GM19023 (cell line): ENCODE data around the gene SIDT2.
"Not testable (repeated sequence)": the region's sequence is repeated elsewhere in the genome, so short reads cannot be mapped to it uniquely, and the experiment has no call there.

Experiments used
- ATAC-seq: cut with Tn5 transposase; IDR thresholded peaks from one replicate; pipeline ENCODE4 v1.9.1; 2021; ENCODE audit warnings: mild to moderate bottlenecking, moderate library complexity; ENCODE audit not compliant: unreplicated experiment

The SIDT2 gene

DNA sequence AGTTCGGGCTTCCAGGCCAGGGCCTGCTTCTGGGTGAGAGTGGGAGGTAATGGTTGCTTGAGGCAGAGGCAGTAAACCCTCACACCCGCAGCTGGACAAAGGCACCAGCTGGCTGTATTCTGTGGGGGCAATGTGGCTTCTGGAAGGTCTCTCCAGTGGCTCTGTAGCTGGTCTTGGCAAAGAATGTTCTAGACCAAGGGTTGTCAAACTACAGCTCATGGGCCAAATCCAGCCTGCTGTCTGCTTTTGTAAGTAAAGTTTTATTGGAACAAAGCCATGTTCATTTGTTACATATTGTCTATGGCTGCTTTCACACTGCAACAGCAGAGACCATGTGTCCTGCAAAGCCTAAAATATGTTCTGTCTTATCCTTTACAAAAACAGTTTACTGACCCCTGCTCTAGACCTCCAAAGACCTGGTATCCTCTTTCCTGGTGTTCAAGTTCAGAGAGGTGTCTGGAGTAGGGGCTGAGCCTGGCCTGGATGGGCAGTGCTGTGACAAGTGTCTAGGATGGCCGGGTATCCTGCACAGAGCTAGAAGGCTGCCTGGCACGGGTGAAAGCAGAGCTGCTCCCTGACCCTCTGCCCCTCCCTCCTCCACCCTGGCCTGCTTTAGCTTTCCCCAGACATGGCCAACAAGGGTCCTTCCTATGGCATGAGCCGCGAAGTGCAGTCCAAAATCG, 24.0 kb downstream of the SIDT2 start:
- no peak for ATAC-seq

DNA sequence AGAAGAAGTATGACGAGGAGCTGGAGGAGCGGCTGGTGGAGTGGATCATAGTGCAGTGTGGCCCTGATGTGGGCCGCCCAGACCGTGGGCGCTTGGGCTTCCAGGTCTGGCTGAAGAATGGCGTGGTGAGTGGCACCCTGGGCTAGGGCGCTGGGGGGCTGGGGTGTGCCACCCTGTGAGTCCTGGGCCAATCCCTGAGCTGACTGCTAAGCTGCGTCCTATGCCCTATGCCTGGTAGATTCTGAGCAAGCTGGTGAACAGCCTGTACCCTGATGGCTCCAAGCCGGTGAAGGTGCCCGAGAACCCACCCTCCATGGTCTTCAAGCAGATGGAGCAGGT, 24.5 kb downstream of the SIDT2 start:
- no peak for ATAC-seq

DNA sequence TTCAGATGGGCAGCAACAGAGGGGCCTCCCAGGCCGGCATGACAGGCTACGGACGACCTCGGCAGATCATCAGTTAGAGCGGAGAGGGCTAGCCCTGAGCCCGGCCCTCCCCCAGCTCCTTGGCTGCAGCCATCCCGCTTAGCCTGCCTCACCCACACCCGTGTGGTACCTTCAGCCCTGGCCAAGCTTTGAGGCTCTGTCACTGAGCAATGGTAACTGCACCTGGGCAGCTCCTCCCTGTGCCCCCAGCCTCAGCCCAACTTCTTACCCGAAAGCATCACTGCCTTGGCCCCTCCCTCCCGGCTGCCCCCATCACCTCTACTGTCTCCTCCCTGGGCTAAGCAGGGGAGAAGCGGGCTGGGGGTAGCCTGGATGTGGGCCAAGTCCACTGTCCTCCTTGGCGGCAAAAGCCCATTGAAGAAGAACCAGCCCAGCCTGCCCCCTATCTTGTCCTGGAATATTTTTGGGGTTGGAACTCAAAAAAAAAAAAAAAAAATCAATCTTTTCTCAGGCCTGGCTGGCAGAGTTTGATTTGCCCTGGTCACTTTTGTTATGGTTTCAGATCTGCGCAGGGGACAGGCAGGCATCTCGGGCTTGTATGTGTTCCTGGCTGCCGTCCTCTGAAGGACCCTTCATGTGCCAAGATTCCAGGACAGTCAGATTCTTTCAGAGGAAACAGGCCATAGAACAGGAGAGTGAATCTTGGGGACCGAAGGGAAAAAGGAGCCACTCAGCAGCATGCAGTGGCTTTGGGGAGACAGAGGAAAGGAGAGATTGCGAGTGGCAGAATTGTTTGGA, 25.9 kb downstream of the SIDT2 start:
- no peak for ATAC-seq

DNA sequence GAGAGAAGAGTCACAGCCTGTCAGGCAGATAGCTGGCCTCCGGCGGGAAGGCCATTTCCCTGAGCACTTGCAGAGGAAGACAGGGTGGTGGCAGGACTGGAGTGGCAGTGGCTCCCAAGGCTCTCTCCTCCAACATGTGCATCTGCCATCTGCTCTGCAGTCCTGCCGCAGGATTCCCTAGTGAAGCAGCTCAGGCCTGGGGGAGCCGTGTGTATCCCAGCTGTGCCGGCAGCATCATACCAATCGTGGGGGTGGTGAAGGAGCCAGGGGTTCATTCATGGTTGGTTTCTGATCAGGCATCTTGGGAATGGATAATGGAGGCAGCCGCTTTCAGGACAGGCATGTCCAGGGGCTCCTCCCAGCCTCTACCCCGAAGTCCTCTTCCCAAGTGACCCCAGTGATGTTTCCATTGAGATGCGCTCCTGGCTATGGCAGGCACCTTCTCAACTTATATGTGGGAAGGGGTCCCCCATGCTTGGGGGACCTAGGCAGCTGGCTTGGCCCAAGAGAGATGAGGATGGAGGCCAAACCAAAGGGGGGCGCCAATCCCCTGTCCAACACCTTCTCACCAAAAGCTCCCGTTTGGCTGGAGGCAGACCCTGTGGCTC, 26.8 kb downstream of the SIDT2 start:
- ATAC-seq = no peak

DNA sequence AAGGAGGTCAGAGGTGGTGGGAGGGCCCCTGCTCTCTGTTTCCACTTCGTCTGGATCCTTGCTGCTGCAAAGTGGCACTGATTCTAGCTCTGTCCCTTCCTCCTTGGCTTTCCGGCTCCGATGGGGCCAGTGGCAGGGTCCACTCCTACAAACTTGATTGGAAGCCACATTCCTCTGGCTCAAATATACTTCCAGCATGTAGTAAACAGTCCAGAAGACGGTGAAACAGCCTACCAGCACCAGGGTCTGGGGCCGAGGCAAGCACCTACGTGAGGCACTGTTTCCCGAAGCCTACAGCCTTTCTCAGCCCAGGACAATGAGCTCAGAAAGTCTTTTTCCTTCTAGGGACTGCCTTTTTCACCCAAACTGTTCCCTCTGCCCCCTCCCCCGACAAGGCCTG, 27.6 kb downstream of the SIDT2 start:
- not testable (repeated sequence) for ATAC-seq

GRCh38 chr11:117206859-117207258, 28.3 kb downstream of the SIDT2 start:
- ATAC-seq = not testable (repeated sequence)

- ATAC-seq = not testable (repeated sequence)
Measured at GRCh38 chr11:117207481-117207880, 28.9 kb downstream of the SIDT2 start.

DNA sequence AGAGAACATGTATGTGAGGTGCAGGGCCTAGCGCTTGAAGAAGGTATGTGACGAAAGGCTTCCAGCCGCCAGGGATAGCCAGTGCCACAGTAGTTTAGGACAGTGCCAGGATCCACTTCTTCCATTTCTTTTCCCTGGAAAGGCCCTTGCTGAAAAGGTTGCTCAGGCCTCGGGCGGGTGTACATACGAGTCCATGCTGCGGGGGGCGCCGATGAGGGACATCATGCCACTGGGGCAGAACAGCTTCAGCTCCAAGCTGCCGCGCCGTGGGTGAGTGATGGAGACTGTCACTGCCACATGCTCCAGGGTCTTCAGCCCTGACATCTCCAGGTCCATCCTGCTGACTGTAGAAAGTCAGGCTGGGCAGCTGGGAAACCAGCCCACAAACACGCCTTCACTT, 30.2 kb downstream of the SIDT2 start:
- not testable (repeated sequence) for ATAC-seq

DNA sequence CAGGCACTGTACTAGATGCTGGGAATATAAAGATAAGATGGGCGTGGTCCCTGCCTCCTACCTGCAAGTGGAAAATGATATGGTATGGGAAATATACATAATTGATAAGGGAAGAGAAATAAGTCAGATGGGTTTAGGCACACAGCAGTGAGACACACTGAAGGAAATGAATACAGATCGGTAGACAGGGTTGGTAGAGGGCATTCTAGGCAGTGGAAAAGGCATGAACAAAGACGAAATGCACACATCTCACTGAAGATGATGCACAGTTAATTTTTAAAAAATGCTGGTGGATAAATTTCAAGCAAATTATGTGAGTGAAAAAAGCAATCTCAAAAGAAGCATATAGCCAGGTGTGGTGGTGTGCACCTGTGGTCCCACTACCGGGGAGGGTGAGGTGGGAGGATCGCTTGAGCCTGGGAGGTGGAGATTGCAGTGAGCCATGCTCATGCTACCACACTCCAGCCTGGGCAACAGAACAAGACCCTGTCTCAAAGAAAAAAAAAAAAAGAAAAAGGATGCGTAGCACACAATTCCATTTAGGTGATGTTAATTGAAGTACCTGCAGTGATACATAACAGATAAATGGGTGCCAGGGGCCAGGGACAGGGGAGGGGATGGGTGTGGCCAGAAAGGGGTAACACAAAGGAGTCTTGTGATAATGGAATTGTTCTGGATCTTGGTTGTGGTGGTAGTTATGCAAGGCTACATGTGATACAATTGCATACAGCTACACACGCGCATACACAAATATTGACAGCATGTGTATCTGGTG, 31.0 kb downstream of the SIDT2 start:
- not testable (repeated sequence) for ATAC-seq

GRCh38 chr11:117210620-117211019, 32.1 kb downstream of the SIDT2 start:
- ATAC-seq = no peak

- ATAC-seq = no peak
Measured at GRCh38 chr11:117212697-117213355, 34.3 kb downstream of the SIDT2 start.

DNA sequence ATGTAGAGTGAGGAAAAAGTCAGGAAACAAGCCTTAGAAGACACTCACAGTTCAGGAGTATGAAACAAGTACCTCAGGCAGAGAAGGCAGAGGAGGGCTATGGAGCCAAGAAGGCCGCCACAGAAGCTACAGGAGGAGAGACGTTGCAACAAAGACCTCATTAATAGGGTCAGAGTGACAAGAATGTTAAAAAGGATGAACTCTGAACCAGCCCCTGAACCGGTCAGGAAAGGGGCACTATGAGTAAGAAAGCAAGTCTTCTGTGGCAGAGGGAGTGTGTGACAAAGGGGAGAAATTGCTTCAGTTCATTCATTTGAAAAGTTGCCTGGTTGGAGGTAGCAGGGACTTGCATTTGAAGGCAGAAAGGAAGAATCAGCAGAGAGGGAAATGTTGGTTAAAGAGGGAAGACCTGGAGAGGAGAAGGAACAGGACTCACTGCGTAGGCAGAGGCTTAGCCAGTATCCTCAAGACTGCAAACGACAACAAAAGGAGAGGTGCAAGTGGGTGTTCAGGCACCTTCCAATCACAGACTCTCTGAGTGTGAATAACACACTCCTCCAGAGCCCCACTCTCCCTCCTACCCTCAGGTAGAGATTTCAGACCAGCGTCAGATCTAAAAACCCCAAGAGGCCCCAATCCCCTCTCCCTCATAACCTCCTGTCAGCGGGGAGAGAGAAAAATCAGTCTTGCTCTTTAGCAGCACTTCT, 36.0 kb downstream of the SIDT2 start:
- no peak for ATAC-seq

DNA sequence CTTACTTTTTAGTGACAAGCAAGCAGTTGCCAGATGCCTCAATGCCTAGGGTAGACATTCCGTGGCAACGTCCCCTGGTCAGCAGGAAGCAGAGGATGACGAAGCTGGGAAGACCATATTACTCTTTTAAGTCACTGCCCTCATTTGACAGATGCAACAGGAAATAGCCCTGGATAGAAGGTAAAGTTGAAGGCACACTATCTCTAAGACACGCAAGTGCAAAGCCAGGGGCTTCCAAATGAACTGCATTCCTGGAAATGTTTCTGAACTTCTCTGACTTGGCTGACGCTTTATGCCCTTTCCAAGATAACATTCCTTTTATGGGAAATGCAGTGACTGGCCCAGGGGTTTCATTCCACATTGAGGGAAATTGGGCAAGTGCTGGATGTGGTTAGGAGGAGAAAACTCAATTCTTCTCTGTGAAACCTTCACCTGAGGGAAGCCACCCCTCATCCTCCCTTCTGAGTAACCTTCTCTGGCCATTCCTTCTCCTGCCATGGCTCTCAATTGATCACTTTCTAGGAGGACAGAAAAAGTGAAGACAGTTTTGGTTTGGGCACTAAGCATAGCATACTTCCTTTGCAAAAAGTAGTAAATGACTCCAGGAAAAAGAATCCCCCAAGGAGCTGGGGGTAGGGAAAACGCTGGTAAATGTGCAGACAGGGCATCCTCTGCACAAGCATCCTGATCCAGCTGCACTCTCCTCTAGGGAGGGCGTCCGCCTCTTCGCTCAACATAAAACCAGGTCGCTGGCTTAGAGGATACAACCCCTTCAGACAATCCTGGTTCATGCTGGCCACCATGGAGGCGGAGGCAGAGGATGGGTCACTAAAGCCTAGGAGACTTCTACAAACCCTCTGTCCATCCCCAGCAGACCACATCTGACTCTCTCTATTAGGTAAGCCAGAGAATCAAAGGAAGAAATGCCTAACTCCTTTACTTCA, 38.9 kb downstream of the SIDT2 start:
- ATAC-seq = no peak

DNA sequence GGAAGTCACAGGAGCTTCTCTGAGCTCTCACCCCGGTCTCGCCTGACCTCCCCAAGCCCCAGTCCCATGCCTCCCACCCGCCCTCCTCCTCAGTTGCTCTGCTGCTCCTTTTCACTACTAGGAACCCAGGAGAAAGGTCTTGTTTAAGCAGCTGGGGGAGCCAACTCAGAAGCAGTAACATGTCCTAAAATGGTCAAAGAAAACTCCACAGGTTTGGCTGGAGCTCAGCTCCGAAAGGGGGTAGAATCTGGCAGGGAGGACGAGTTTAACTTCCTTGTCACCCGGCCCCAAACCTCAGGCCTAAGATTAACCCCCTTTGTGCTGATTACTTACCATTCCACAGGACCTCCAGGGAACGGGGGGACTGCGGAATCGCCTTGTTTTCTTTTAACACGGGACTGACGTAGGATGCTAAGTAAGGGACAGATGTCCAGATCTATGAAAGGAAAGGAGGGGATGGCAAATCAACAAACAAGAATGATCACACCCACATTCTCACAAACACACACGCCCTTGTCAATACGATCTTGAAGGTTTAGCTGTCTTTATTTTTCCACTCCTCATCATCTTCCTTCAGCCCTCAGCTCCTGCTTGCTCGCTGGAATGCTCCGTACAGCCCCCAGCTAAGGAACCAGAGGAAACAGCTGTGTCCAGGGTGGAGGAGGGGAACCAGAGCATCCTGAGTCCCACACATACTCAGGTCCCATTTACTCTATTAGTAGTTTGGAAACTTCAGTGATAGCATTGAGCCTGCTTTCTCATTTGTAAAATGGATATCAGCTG, 39.8 kb downstream of the SIDT2 start:
- no peak for ATAC-seq

DNA sequence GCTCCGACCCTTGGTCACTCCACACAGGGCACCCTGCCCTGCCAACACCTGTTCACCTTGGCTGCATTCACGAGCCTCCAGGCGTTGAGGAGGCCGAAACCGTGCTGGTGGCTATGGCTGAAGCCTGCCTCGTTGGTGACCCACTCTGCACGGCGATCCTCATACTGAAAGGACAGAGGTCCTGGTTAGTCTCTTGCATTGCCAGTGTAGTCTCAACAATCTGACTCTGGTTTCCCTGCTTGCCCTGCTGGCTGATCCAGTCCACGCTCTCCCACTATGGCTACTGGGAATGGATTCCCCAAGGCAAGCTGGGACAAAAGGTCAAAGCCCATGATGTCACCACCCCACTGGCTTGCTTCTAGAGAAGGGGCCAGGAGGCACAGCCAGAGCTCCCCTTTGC, 40.5 kb downstream of the SIDT2 start:
- no peak for ATAC-seq

- no peak for ATAC-seq
Measured at GRCh38 chr11:117219455-117219854, 40.9 kb downstream of the SIDT2 start.

DNA sequence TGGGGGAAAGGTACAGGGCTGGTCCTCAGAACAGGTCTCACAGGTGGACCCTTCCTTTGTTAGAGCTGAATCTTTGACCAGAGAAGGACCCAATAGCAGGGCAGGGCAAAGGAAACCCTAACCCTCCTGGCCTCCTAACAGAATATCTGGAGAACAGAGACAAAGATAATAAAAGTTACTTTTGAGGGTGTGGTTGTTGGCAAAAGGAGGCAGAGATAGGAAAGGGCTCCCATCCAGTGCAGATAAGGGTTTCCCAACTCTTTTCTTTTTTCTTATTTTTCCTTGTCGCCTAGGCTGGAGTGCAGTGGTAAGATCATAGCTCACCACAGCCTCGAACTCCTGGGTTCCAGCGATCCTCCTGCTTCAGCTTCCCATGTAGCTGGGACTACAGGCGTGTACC, 41.5 kb downstream of the SIDT2 start:
- no peak for ATAC-seq

DNA sequence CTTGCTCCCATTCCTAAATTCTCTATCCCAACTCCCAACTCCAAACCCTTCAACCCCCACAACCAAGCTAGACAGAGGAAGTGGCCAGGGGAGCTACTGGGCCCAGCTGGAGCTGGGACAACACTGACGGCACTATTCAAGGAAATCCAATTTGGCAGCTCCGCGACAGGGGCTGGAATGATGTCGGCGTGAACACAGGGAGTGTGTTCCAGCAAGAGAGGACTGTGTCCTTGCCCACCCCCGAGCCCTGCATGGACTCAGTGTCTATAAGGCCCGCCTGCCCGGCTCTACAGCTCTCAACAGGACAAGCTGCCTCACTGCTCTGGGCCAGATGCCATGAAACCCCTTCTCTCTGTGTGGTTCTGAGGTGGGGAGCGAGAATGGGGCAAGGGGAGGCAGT, 42.0 kb downstream of the SIDT2 start:
- ATAC-seq = no peak
